SIG-M5 treated with dmso at 0.1 percent for 504 hours (cell line): ENCODE results near the gene CST6.

Experiments
- DNase-seq: peaks from one replicate; lab custom pipeline; 2025; ENCODE audit not compliant: unreplicated experiment; lab: John Stamatoyannopoulos, UW

CST6 gene

GRCh38 chr11:66045177-66045639 is 33.4 kb downstream of the CST6 start:
- peak; percentile 43 for DNase-seq

GRCh38 chr11:66046901-66047300 is 35.1 kb downstream of the CST6 start:
- no peak for DNase-seq

- no peak for DNase-seq
These were observed 35.9 kb downstream of the CST6 start for GRCh38 chr11:66047541-66048365.

GRCh38 chr11:66048547-66049323 is 36.9 kb downstream of the CST6 start, which contains the start of gene GAL3ST3:
TSS of gene GAL3ST3 (minus strand) at chr11:66049161. CDS start at chr11:66045415, 3,746 bp downstream.
- no peak for DNase-seq

- DNase-seq, result no peak
These were observed 38.9 kb downstream of the CST6 start for GRCh38 chr11:66050581-66051231.

- no peak for DNase-seq
These were observed 39.6 kb downstream of the CST6 start for GRCh38 chr11:66051371-66051765.

- DNase-seq, result peak; percentile 98
These were observed 40.2 kb downstream of the CST6 start, which contains the start of gene SF3B2 for GRCh38 chr11:66051766-66052663. TSS of gene SF3B2 (plus strand) at chr11:66052364. CDS start at chr11:66052385, 21 bp downstream.

GRCh38 chr11:66052664-66052982 is 40.8 kb downstream of the CST6 start:
- DNase-seq, result no peak

- DNase-seq, result no peak
These were observed 43.2 kb downstream of the CST6 start for GRCh38 chr11:66055021-66055420.

- no peak for DNase-seq
These were observed 44.7 kb downstream of the CST6 start for GRCh38 chr11:66056501-66056900.

- DNase-seq, result no peak
These were observed 48.3 kb downstream of the CST6 start for GRCh38 chr11:66059966-66060680.

GRCh38 chr11:66061268-66061667 is 49.5 kb downstream of the CST6 start:
- DNase-seq, result no peak

- no peak for DNase-seq
These were observed 50.6 kb downstream of the CST6 start for GRCh38 chr11:66062408-66062807.
